Stimulated activated CD4-positive, alpha-beta T cell treated with anti-CD3 and anti-CD28 coated beads, Interleukin-15, amount 100 ng/mL, for 48 hours (primary cell): ENCODE data around the gene SULT1A2.
"Not testable (repeated sequence)": the region's sequence is repeated elsewhere in the genome, so short reads cannot be mapped to it uniquely, and the experiment has no call there.

Source experiments
- DNase-seq, 2 donors: peaks; one replicate each; pipeline ENCODE4 v3.0.0-alpha.2; 2020; ENCODE audit warnings: low read depth in 2 of 2

The SULT1A2 gene

DNA sequence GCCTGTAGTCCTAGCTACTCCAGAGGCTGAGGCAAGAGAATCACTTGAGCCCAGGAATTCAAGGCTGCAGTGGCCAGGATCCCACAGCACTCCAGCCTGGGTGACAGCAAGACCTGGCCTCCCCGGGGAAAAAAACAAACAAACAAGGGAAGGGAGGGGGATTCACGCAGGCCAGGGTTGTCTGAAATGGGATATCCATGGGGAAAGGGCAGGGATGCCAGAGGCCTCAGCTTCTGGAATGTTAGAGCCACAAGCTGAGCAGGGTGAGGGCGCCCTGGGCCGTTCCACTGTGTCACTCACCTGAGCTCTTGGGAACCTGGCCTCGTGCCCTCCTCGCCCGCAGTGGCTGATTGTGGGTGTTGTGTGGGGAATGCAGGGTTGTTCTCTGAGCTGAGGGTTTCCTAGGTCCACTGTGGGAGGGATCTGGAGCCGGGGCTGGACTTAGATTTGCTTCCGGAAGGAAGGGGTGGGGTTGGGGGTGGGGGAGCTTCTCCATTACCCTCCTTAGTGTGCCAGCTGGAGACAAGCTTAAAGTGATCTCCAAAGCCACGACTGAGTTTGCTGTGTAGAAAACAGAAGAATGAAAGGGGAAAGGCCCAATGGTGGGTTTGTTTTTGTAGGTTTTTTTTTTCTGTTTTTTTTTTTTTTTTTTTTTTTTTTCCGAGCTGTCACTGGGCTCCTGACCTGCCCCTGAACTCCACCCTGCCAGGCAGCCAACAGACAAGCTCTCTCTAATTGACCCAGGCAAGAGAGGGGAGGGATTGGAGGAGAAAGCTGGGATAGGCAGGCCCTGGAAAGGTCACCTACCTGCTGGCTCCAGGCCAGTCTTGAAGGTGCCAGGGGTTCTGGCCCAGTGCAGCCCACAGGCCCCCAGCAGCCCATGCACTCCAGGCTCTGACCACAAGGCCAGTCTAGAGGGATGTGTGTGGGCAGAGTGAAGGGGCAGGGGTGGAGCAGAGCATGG is 13.1 kb upstream of the SULT1A2 start, which contains the start of gene SULT1A1:
Gene SULT1A1 (minus strand): TSS at position 414 of the 964 bp plus-strand sequence. CDS start 1,189 bp downstream, outside the sequence.
- DNase-seq: no peak

DNA sequence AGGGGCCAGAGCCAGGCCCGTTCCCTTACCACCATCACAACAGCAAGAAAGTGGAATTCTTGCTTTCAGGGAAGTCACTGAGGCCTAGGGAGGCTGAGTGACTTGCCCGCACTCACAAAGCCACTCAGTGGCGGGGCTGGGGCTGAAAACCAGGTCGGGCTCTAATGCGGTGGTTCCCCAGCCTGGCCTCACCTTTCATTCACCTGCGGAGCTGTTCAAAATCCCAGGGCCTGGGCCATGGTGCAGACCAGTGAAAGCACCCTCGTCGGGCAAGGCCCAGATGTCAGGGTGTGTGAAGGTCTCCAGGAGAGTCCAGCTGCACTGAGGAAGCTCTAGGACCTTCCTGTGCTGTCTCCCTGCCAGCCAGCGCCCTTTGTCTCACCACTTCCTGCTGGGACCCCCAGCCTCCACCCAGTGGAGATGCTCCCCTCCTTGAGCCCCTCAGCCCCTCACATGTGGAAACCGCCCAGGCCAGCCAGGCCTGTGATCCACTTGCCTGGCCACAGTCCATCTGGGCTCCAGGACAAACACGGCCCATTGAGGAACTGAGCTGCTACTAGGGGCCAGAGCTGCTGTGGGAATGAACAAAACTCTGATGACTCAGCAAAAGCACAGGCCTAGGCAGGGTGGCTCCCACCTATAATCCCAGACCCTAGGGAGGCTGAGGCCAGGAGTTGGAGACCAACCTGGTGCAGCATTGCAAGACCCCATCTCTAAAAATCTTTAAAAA is 12.2 kb upstream of the SULT1A2 start:
- not testable (repeated sequence) for DNase-seq

DNA sequence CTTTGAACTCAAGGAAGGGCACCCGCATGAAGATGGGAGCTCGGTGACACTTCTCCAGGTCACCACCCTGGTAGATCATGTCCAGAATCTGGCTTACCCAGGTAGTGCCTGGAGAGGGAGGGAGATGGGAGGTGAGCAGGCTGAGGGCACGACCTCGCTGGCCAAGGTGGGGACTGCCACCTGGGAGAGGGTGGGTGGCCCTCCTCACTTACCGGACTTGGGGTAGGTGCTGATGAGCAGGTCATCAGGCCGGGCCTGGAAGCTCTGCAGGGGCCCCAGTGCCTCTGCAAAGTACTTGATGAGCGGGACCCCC is 11.6 kb upstream of the SULT1A2 start:
- not testable (repeated sequence) for DNase-seq

DNA sequence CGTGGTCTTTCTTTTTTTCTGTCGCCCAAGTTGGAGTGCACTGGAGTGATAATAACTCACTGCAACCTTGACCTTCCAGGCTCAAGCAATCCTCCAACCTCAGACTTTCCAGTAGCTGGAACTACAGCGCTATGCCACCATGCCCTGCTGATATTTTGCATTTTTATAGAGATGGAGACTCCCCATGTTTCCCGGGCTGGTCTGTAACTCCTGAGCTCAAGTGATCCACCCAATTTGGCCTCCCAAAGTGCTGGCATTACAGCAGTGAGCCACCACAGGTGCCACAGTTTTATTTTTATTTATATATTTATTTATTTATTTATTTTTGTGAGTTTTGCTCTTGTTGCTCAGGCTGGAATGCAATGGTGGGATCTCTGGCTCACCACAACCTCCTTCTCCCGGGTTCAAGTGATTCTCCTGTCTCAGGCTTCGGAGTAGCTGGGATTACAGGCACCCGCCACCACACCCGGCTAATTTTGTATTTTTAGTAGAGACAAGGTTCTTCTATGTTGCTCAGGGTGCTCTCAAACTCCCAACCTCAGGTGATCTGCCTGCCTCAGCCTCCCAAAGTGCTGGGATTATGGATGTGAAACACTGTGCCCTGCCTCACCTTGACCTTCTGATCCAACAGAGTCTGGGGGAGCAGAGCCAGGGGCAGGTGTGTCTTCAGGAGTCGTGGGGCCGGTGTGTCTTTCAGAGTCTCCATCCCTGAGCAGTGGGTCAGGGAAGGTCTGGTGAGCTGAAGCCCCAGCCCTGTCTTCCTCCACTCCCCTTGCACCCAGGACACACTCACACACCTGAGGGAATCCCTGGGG is 11.0 kb upstream of the SULT1A2 start:
- not testable (repeated sequence) for DNase-seq

DNA sequence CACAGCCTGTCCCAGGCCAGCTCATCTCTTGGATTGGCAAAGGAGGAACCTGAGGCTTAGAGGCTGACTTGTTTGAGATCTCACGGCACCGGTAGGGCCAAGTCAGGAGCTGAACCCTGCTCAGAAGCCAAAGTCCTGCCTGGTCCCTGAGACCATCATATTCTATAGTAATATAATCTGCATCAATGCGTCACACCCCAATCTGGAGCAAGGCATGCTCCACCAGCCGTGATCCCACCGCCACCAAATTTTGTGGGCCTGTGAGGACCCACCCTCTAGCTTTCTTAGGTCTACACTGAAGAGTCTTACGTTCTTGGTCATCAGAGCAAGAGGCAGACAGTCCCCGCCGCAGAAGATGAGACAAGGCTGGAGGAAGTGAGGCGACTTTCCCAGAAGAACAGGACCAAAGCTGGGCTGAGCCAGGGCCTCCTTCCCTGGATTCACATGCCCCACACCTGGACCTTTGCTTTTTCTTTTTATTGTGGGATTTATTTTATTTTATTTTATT is 10.3 kb upstream of the SULT1A2 start:
- DNase-seq: no peak

DNA sequence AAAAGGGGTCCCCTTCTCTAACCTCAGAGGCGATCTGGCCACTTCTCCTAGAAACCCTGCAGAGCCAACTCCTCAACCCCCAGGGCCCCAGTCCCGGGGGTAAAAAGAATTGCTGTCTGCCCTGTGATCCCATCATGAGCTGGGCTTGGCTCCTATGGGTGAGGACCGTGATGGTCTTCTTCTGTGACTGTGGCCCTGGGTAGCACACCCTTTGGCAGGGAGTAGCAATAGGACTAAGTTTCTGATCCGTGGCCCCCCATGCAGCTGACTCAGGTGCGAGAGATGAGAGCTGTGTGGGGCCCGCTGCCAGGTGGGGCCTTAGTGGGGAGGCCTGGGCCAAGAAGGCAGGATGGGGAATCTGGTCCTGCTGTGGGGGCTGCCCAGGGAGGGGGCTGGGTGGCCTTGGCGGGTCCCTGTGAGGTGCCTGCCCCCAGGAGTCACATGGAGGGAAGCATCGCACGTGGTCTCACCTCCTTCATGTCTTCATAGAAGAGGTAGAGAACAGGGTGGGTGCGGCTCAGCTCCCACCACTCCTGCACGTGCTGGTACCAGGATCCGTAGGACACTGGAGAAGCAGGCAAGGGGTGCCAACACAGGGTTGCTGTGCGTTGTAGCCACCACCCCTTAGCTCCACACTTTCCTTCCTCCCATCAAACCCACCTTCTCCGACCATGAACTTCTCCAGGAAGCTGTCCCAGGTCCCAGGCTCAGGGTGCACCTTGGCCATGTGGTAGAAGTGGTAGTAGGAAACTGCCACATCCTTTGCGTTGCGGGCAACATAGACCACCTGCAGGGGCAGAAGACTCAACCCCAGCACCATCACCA is 9.7 kb upstream of the SULT1A2 start:
- DNase-seq: no peak

DNA sequence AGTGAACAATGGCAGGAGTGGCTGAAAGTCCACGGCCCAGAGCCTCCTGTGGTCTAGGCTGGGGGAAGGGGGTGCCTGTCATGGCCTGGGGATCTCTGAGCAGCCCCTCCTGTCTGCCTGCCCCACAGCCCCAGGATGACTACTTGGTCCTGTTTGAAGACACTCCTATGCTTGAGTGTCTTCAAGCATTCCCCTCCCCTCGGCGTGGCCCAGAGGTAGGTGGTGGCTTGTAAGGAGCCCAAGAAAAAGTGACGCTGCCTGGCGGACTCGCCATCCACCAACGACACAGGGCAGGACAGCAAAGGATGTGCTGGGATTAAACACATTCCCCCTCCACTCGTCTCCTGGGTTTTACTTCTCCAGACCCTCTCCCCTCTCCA is 7.3 kb upstream of the SULT1A2 start:
- no peak for DNase-seq

DNA sequence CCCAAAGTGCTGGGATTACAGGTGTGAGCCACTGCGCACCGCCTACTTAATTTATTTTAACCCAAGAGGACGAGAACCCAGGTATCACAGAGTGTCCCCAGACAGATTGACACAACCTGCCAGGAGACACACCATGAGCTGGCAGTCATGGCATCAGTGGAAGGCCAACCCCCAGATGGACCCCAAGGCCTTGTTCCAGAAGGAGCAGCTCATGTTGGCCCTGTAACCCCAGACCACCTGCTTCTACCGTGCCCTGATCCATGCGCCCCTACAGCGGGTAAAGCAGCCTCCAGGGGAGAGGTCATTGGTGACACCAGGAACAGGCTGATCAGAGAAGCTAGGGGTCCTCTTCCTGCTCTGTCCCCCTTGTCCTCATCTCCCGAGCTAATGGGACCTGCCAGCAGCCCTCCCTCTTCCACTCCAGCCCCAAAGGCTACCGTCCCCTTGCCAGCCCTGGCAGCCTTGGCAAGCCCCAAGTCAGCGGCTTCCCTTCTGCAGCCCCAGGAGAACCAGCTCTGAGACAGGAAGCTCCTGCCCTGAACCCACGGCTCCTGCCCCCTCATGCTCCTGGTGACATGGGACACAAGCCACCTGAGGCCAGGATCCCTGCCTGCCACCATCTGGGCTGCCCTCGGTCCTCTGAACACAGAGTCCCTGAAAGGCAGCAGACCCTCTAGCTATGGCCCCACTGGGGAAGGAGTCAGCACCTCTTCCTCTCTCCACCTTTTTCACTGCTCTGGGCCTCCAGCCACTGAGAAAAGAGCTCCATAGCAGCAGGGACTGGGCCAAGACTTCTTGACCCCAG is 6.7 kb upstream of the SULT1A2 start:
- no peak for DNase-seq

DNA sequence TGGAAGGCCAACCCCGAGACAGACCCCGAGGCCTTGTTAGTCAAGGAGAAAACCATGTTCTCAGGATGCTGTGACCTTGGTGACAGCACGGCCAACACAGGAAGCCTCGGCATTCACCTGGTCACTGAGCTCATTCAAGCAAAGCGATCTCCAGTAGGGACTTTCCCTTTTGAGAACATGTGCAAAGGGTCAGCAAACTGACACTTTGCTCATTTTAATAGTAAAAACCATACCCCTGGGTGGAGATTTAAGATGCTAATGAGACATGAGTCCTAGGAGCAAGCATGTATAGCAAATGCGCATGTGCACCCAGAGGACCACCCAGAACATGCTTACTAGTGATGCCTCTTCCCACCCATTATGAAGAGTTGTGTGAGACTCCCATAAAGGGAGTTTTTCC is 5.7 kb upstream of the SULT1A2 start:
- DNase-seq: no peak

DNA sequence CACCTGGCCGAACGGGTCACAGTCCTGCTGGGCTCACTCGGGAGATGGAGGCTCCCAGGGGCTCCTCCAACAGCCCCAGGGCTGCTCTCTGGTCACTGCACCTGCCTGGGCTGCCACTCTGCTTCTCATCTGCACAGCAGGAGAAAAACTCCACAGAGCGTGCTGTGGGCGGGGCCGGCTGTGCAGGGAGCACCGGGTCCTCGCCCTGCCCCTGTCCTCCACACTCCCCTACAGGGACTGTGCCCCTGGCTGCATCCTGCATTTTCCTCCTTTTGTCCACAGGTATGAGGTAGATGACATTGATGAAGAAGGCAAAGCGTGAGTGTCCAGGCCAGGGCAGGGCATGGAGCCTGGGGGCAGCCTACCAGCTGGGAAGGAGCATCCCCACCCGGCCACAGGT is 5.2 kb upstream of the SULT1A2 start:
- not testable (repeated sequence) for DNase-seq

DNA sequence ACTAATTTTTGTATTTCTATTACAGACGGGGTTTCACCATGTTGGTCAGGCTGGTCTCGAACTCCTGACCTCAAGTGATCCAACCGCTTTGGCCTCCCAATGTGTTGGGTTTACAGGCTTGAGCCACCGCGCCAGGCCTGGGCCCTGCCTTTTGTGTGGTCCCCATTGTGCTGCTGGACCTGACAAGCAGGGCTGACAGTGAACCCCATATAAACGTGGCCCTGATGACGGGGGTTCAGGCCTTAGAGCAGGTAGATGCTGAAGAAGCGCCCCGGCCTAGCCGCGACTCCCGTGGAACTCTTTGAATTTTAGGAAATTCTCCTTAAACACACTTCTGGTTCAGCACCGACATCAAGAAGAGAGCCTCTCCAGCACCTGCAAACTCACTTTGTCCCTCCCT is 4.7 kb upstream of the SULT1A2 start:
- not testable (repeated sequence) for DNase-seq

DNA sequence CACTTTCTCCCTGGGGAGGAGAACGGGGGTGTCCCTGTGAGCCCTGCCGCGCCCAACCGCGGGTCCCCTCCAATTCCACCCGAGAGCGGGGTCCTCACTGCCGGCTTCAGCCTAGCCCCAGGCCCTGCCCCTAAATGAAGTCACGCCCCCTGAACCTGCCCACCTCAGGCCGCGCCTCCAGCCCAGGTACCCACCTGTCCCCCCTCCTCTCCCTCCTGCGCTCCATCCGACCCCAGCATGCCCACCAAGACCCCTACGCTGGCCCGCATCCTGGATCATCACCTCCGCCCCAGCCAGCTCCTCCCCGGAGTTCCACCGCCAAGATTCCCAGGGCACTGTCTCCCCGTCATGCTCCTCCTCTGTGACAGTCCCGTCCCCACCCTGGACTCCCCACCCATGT is 4.1 kb upstream of the SULT1A2 start:
- not testable (repeated sequence) for DNase-seq

DNA sequence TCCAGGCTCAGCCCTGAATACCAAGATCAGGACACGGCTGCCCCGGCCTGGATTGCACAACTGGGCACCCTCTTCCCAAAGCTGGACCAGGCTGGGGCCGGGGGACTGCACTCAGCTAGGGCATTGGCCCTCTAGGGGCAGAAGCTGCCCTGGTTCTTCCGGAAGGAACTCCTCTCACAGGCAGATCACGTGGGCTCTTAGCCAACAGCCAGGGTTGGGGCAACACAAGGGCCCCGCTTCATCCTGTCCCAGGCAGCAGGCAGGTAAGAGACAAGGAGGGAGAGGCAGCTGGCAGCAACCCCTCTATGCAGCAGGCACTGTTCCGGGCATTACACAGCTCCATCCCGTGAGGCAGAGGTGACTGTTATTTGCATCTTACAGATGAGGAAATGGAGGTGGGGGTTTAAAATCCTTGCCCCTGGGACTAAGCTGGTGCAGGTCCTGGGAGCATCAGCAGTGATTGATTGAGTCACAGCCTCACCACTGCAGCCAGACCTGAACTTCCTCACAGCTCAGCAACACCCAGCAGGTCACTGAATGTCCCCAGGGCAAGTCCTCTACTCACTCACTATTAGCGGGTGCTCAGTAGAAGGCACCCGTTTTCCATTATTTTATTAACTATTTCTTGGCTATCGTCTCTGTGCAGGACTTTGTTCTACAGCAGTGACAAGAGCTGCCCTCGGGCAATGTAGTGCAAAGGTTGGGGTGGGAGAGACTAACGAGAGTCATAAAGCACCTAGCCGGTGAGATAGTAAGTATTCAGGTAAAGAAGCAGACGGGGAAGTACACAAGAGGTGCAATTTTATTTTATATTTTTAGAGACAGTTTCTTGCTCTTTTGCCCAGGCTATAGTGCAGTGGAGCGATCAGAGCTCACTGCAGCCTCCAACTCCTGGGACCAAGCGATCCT is 2.8 kb upstream of the SULT1A2 start:
- not testable (repeated sequence) for DNase-seq

DNA sequence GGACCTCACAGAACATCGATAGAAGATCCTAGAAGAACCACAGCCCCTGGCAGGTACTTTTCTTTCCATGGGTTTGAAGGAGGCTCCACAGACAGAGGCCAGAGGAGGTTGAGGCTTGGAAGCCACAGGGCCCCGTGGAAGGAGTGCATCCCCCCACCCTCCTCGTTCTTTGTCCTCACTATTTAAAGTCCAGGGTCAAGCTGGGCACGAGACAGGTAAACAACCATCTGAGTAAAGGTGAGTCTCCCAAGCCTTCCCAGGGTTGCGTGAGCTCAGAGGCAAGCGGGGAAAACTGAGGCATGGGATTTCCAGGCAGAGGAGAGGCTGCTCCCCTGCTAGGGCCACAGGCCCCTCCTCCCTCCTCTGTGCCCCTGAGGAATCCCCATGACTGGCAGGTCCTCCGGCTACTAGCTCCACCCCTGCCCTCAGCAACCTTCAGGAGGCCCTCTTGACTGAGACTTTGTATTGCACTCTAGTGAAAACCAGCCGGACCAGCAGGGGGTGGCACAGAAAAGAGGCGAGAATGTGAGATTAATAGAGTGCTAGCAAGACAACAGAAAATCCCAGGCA is 927 bp upstream of the SULT1A2 start:
- DNase-seq: no peak

DNA sequence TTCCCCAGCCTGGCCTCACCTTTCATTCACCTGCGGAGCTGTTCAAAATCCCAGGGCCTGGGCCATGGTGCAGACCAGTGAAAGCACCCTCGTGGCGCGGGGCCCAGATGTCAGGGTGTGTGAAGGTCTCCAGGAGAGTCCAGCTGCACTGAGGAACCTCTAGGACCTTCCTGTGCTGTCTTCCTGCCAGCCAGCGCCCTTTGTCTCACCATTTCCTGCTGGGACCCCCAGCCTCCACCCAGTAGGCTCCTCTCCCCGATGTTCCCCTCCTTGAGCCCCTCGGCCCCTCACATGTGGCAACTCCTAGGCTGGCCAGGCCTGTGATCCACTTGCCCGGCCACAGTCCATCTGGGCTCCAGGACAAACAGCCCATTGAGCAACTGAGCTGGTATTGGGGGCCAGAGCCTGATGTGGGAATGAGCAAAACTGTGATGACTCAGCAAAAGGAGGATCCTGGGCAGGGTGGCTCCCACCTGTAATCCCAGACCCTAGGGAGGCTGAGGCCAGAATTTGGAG is 677 bp downstream of the SULT1A2 start:
- no peak for DNase-seq

DNA sequence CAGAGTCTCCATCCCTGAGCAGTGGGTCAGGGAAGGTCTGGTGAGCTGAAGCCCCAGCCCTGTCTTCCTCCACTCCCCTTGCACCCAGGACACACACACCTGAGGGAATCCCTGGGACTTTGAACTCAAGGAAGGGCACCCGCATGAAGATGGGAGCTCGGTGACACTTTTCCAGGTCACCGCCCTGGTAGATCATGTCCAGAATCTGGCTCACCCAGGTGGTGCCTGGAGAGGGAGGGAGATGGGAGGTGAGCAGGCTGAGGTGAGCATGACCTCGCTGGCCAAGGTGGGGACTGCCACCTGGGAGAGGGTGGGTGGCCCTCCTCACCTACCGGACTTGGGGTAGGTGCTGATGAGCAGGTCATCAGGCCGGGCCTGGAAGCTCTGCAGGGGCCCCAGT is 1.4 kb downstream of the SULT1A2 start:
- not testable (repeated sequence) for DNase-seq

DNA sequence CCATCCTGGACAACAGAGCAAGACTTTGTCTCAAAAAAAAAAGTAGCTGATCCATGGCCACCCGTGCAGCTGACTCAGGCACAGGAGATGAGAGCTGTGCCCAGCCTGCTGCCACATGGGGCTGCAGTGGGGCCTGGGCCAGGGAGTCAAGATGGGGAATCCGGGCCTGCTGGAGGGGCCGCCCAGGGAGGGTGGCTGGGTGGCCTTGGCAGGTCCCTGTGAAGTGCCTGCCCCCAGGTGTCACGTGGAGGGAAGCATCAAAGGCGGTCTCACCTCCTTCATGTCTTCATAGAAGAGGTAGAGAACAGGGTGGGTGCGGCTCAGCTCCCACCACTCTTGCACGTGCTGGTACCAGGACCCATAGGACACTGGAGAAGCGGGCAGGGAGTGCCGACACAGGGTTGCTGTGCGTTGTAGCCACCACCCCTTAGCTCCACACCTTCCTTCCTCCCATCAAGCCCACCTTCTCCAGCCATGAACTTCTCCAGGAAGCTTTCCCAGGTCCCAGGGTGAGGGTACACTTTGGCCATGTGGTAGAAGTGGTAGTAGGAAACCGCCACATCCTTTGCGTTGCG is 3.8 kb downstream of the SULT1A2 start:
- no peak for DNase-seq

DNA sequence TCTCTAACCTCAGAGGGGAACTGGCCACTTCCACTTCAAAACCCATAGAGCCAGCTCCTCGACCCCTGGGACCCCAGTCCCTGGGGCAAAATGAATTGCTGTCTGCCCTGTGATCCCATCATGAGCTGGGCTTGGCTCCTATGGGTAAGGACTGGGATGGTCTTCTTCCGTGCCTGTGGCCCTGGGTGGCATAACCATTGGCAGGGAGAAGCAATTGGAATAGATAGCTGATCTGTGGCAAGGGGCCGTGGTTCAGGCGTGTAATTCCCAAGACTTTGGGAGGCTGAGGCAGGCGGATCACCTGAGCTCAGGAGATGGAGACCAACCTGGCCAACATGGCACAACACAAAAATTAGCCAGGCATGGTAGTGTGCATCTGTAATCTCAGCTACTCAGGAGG is 4.3 kb downstream of the SULT1A2 start:
- DNase-seq: no peak
